CD8-positive, alpha-beta memory T cell (primary cell): ENCODE data around the gene TBXT. TPM values are rescaled to one million over a fixed set of nuclear protein-coding genes. Genes with fewer than 3 reads are reported as not detected.

Experiments
- CTCF ChIA-PET: fragments of 350-600 bp; sonication (Branson Sonifier 250); formaldehyde crosslinking; loops from one replicate; lab custom pipeline; 2021; ENCODE audit warnings: antibody characterized with exemption; lab: Charles Lee
- POLR2A ChIA-PET: fragments of 350-600 bp; sonication (Branson Sonifier 250); formaldehyde crosslinking; loops from one replicate; lab custom pipeline; 2021; ENCODE audit warnings: antibody characterized with exemption; lab: Charles Lee
- DNase-seq, 5 donors: peaks; one replicate each; pipeline versions ENCODE4 v3.0.0 to v3.0.0-alpha.2; 2020 to 2022; ENCODE audit warnings: mixed read lengths in 1 of 5
- H3K27ac ChIP-seq: one replicate; pipeline ENCODE4 v1.7.0; 2013; ENCODE audit warnings: low read depth, mild to moderate bottlenecking, low read length, moderate library complexity
- H3K27me3 ChIP-seq: 2 replicates; pipeline ENCODE4 v1.7.0; 2013; ENCODE audit warnings: low read length, mild to moderate bottlenecking; ENCODE audit not compliant: insufficient read depth, poor library complexity, severe bottlenecking
- H3K36me3 ChIP-seq: 2 replicates; pipeline ENCODE4 v1.7.0; 2013; ENCODE audit warnings: mild to moderate bottlenecking, low read length, moderate library complexity; ENCODE audit not compliant: insufficient read depth
- H3K4me1 ChIP-seq: 2 replicates; pipeline ENCODE4 v1.7.0; 2013; ENCODE audit warnings: mild to moderate bottlenecking, low read length, moderate library complexity; ENCODE audit not compliant: insufficient read depth
- H3K4me3 ChIP-seq: 2 replicates; pipeline ENCODE4 v1.7.0; 2013; ENCODE audit warnings: mild to moderate bottlenecking, low read length
- H3K9me3 ChIP-seq: 2 replicates; pipeline ENCODE4 v1.7.0; 2013; ENCODE audit warnings: mild to moderate bottlenecking, low read length
- H3K27ac Mint-ChIP-seq, 8 donors: one replicate each; pipeline ENCODE4 v1.8.0; 2020 to 2021; ENCODE audit warnings: mixed read lengths in 8 of 8, mild to moderate bottlenecking in 6 of 8, inconsistent platforms in 3 of 8, moderate library complexity in 3 of 8
- H3K27me3 Mint-ChIP-seq, 2 donors: one replicate each; pipeline ENCODE4 v1.8.0; 2020 to 2021; ENCODE audit warnings: mixed read lengths in 2 of 2, mild to moderate bottlenecking in 1 of 2, moderate library complexity in 1 of 2
- H3K36me3 Mint-ChIP-seq, 3 donors: one replicate each; pipeline ENCODE4 v1.8.0; 2020 to 2021; ENCODE audit warnings: mixed read lengths in 3 of 3, inconsistent platforms in 1 of 3, mild to moderate bottlenecking in 1 of 3
- H3K4me1 Mint-ChIP-seq, 3 donors: one replicate each; pipeline ENCODE4 v1.8.0; 2020 to 2021; ENCODE audit warnings: mixed read lengths in 3 of 3, inconsistent platforms in 1 of 3, mild to moderate bottlenecking in 1 of 3
- H3K4me3 Mint-ChIP-seq, 7 donors: one replicate each; pipeline ENCODE4 v1.8.0; 2020 to 2021; ENCODE audit warnings: mixed read lengths in 7 of 7, mild to moderate bottlenecking in 6 of 7, moderate library complexity in 4 of 7, inconsistent platforms in 2 of 7
- H3K9me3 Mint-ChIP-seq, 5 donors: one replicate each; pipeline ENCODE4 v1.8.0; 2020 to 2022; ENCODE audit warnings: mixed read lengths in 5 of 5, mild to moderate bottlenecking in 3 of 5, moderate library complexity in 2 of 5, inconsistent platforms in 1 of 5
- polyA plus RNA-seq: library from polyadenylated mRNA; unstranded; fragments of 300-500 nt; fragmentation: Illumina TruSeq; gene quantifications from one replicate; pipeline ENCODE4 v1.2.3, GENCODE V29; 2021
- total RNA-seq, 2 experiments: library from RNA; stranded (reverse); gene quantifications; one replicate each; pipeline ENCODE4 v1.2.3, GENCODE V29; 2021

Gene TBXT
- total and polyA plus RNA-seq, 3 experiments from 2014 or later, result not detected

- H3K4me1 Mint-ChIP-seq, result no peaks in the 10 kb centered on the region
- no peaks in the 10 kb centered on the region for H3K36me3 Mint-ChIP-seq
- ChIA-PET CTCF (interaction anchor here (1.0 kb wide), 1 partner anchor 10 kb away, joined by 3 read pairs; no protein-coding TSS in a partner anchor), POLR2A (no interaction called here)
- Histone ChIP-seq H3K36me3 (no peaks in the 10 kb centered on the region), H3K27me3 (no peaks in the 10 kb centered on the region), H3K4me1 (no peaks in the 10 kb centered on the region), H3K9me3 (no peaks in the 10 kb centered on the region), H3K27ac (no peak overlapping the region), H3K4me3 (no peak overlapping the region)
- no peak overlapping the region for H3K27ac Mint-ChIP-seq
- no peak for DNase-seq
- no peak overlapping the region for H3K4me3 Mint-ChIP-seq
- peaks cover 0 to 14% of the 10 kb centered on the region in 2 donors for H3K27me3 Mint-ChIP-seq
- peaks cover 0 to 4% (median 2%) of the 10 kb centered on the region in 5 donors for H3K9me3 Mint-ChIP-seq
These were observed 52.0 kb downstream of the TBXT start for GRCh38 chr6:166115609-166116008.

- Histone ChIP-seq H3K27me3 (no peaks in the 10 kb centered on the region), H3K4me3 (no peak overlapping the region), H3K9me3 (no peaks in the 10 kb centered on the region), H3K27ac (no peak overlapping the region), H3K4me1 (no peaks in the 10 kb centered on the region), H3K36me3 (no peaks in the 10 kb centered on the region)
- ChIA-PET POLR2A (no interaction called here), CTCF (no interaction called here)
- Mint-ChIP-seq H3K36me3 (no peaks in the 10 kb centered on the region), H3K4me1 (no peaks in the 10 kb centered on the region), H3K27ac (no peak overlapping the region), H3K4me3 (no peak overlapping the region), H3K27me3 (peaks cover 14 to 31% of the 10 kb centered on the region in 2 donors), H3K9me3 (peaks cover 0 to 4% (median 2%) of the 10 kb centered on the region in 5 donors)
- DNase-seq, result no peak
These were observed 55.1 kb downstream of the TBXT start for GRCh38 chr6:166112580-166112979.

DNA sequence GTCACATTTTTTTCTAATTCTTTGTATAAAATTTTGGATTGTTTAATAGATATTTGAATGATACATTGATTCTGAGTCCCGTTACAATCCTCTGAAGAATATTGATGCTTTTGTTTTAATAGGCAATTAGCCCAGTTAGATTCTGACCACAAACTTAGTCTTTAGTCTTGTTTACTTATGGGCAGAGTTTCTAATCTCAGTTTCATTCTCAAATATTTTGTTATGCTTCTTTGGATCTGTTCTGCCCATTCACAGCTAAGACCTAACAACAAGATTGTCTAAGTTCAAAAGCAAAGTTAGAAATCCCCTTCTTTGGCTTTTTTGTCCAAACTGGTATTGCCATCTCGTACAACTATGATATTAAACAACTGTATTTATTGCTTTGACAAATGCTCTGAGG, 58.0 kb downstream of the TBXT start:
- no peaks in the 10 kb centered on the region for H3K4me1 ChIP-seq
- Mint-ChIP-seq H3K27me3 (peaks cover 18 to 31% of the 10 kb centered on the region in 2 donors), H3K9me3 (peaks cover 0 to 2% (median 0%) of the 10 kb centered on the region in 5 donors), H3K27ac (no peak overlapping the region), H3K36me3 (no peaks in the 10 kb centered on the region), H3K4me3 (no peak overlapping the region), H3K4me1 (peaks cover 0 to 6% (median 4%) of the 10 kb centered on the region in 3 donors)
- H3K9me3 ChIP-seq, result no peaks in the 10 kb centered on the region
- no peaks in the 10 kb centered on the region for H3K27me3 ChIP-seq
- H3K4me3 ChIP-seq, result no peak overlapping the region
- DNase-seq, result no peak
- no peak overlapping the region for H3K27ac ChIP-seq
- POLR2A ChIA-PET, result no interaction called here
- CTCF ChIA-PET, result no interaction called here
- H3K36me3 ChIP-seq, result no peaks in the 10 kb centered on the region

Other genes starting within 250 kb of the TBXT start
- gene PRR18, start 140.5 kb upstream of the TBXT start, total RNA-seq, result under 1 TPM; 0.07 to 0.09 TPM
- not detected for gene PRR18, start 140.5 kb upstream of the TBXT start, polyA plus RNA-seq
- gene SFT2D1, start 174.7 kb upstream of the TBXT start, total RNA-seq, result 10 to 100 TPM; 54.0 to 60.9 TPM
- 43.3 TPM for gene SFT2D1, start 174.7 kb upstream of the TBXT start, polyA plus RNA-seq
- 10 to 100 TPM; 36.3 to 39.3 TPM for gene MPC1, start 215.1 kb upstream of the TBXT start, total RNA-seq
- 62.1 TPM for gene MPC1, start 215.1 kb upstream of the TBXT start, polyA plus RNA-seq